T-helper 2 cell treated with Interferon-gamma antibody and Interleukin-4, amounts not matched to agents 100 ng/mL and 5 ng/mL, for 36 hours (primary cell): ENCODE measurements around the gene TRAIP. TPM values are rescaled to one million over a fixed set of nuclear protein-coding genes. Genes with fewer than 3 reads are reported as not detected.

ENCODE experiments used
- total RNA-seq: library from RNA; stranded (reverse); gene quantifications from 2 replicates; pipeline ENCODE4 v1.2.3, GENCODE V29; 2022

TRAIP gene
- total RNA-seq, 1 donor from 2014 or later = 30.4 TPM

Other genes with a start within 250 kb of the TRAIP start
- 108 and 111 TPM in 2 replicates for gene APEH, start 182.2 kb downstream of the TRAIP start, total RNA-seq
- 9.3 and 10.4 TPM in 2 replicates for gene MST1, start 167.1 kb downstream of the TRAIP start, total RNA-seq
- 44.1 and 50.0 TPM in 2 replicates for gene RNF123, start 167.0 kb downstream of the TRAIP start, total RNA-seq
- gene AMIGO3, start 136.9 kb downstream of the TRAIP start, total RNA-seq = 0.27 TPM in 1 of 2 replicates, not detected in the other
- gene GMPPB, start 132.6 kb downstream of the TRAIP start, total RNA-seq = 59.9 and 61.6 TPM in 2 replicates
- 34.2 and 37.4 TPM in 2 replicates for gene IP6K1, start 70.0 kb downstream of the TRAIP start, total RNA-seq
- gene CDHR4, start 56.7 kb downstream of the TRAIP start, total RNA-seq = not detected in 2 replicates
- gene INKA1, start 53.3 kb downstream of the TRAIP start, total RNA-seq = 0.41 and 0.82 TPM in 2 replicates
- gene UBA7, start 42.6 kb downstream of the TRAIP start, total RNA-seq = 213 and 218 TPM in 2 replicates
- gene CAMKV, start 13.3 kb upstream of the TRAIP start, total RNA-seq = not detected in 2 replicates
- gene MST1R, start 47.3 kb upstream of the TRAIP start, total RNA-seq = 2.1 and 3.2 TPM in 2 replicates
- 13.5 and 14.4 TPM in 2 replicates for gene MON1A, start 73.2 kb upstream of the TRAIP start, total RNA-seq
- gene RBM6, start 83.6 kb upstream of the TRAIP start, total RNA-seq = 106 and 109 TPM in 2 replicates
- 176 and 185 TPM in 2 replicates for gene RBM5, start 232.4 kb upstream of the TRAIP start, total RNA-seq